ENCODE measurements around the gene ADPRHL1.
A peak's percentile ranks its signal among the peaks of the same experiment; 100 is the strongest.
"Not testable (repeated sequence)": the region's sequence is repeated elsewhere in the genome, so short reads cannot be mapped to it uniquely, and the experiment has no call there.

The ADPRHL1 gene

GRCh38 chr13:113400621-113401451 lies 52.5 kb downstream of the ADPRHL1 start:
- DNase-seq = no peak

- no peak for DNase-seq
Measured at GRCh38 chr13:113399755-113400149, 53.5 kb downstream of the ADPRHL1 start.

- DNase-seq = no peak
Measured at GRCh38 chr13:113398963-113399754, 54.1 kb downstream of the ADPRHL1 start.

GRCh38 chr13:113397608-113398425 lies 55.5 kb downstream of the ADPRHL1 start:
- DNase-seq = no peak

- DNase-seq = no peak
Measured at GRCh38 chr13:113394339-113394640, 59.0 kb downstream of the ADPRHL1 start.

GRCh38 chr13:113393563-113394338 lies 59.5 kb downstream of the ADPRHL1 start:
- peak; percentile 84 for DNase-seq

GRCh38 chr13:113393226-113393562 lies 60.1 kb downstream of the ADPRHL1 start:
- no peak for DNase-seq

- peak; percentile 27 for DNase-seq
Measured at GRCh38 chr13:113390874-113391497, 62.3 kb downstream of the ADPRHL1 start.

GRCh38 chr13:113389586-113389985 lies 63.7 kb downstream of the ADPRHL1 start:
- not testable (repeated sequence) for DNase-seq

- no peak for DNase-seq
Measured at GRCh38 chr13:113387396-113387795, 65.9 kb downstream of the ADPRHL1 start.

- no peak for DNase-seq
Measured at GRCh38 chr13:113383089-113383488, 70.2 kb downstream of the ADPRHL1 start.

GRCh38 chr13:113382542-113382941 lies 70.7 kb downstream of the ADPRHL1 start:
- DNase-seq = not testable (repeated sequence)

GRCh38 chr13:113378825-113379224 lies 74.5 kb downstream of the ADPRHL1 start:
- no peak for DNase-seq

- DNase-seq = no peak
Measured at GRCh38 chr13:113374511-113375175, 78.6 kb downstream of the ADPRHL1 start.

- DNase-seq = no peak
Measured at GRCh38 chr13:113373811-113374485, 79.3 kb downstream of the ADPRHL1 start.

GRCh38 chr13:113371701-113372100 lies 81.6 kb downstream of the ADPRHL1 start:
- not testable (repeated sequence) for DNase-seq

GRCh38 chr13:113371061-113371460 lies 82.2 kb downstream of the ADPRHL1 start:
- no peak for DNase-seq

- DNase-seq = no peak
Measured at GRCh38 chr13:113369881-113370280, 83.4 kb downstream of the ADPRHL1 start.

GRCh38 chr13:113369189-113369588 lies 84.1 kb downstream of the ADPRHL1 start:
- DNase-seq = no peak

GRCh38 chr13:113368353-113368752 lies 84.9 kb downstream of the ADPRHL1 start:
- not testable (repeated sequence) for DNase-seq

GRCh38 chr13:113367771-113368170 lies 85.5 kb downstream of the ADPRHL1 start:
- DNase-seq = no peak

Data from NCI-H82 (cell line).